ENCODE results near the gene MFNG. TPM values are rescaled to one million over a fixed set of nuclear protein-coding genes. Genes with fewer than 3 reads are reported as not detected.

MFNG gene
- total RNA-seq, 2 donors from 2014 or later: 9.9 to 19.5 TPM

- H3K4me1 ChIP-seq: peaks cover 0 to 8% of the 10 kb centered on the region in 2 donors
- H3K27ac ChIP-seq: no peak overlapping the region
- no peaks in the 10 kb centered on the region for H3K36me3 ChIP-seq
- TF ChIP-seq, protein P1, sequence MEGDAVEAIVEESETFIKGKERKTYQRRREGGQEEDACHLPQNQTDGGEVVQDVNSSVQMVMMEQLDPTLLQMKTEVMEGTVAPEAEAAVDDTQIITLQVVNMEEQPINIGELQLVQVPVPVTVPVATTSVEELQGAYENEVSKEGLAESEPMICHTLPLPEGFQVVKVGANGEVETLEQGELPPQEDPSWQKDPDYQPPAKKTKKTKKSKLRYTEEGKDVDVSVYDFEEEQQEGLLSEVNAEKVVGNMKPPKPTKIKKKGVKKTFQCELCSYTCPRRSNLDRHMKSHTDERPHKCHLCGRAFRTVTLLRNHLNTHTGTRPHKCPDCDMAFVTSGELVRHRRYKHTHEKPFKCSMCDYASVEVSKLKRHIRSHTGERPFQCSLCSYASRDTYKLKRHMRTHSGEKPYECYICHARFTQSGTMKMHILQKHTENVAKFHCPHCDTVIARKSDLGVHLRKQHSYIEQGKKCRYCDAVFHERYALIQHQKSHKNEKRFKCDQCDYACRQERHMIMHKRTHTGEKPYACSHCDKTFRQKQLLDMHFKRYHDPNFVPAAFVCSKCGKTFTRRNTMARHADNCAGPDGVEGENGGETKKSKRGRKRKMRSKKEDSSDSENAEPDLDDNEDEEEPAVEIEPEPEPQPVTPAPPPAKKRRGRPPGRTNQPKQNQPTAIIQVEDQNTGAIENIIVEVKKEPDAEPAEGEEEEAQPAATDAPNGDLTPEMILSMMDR (IDR thresholded peaks at IDR 0.05): no peak
- peaks cover 16 to 25% of the 10 kb centered on the region in 2 donors for H3K27me3 ChIP-seq
- peaks cover 0 to 10% of the 10 kb centered on the region in 2 donors for H3K9me3 ChIP-seq
- H3K4me3 ChIP-seq: no peak overlapping the region
- no peak for DNase-seq (ENCODE audit: low spot score)
These were observed 54.1 kb downstream of the MFNG start for GRCh38 chr22:37431801-37432707.

GRCh38 chr22:37431366-37431765, 54.8 kb downstream of the MFNG start:
- Histone ChIP-seq H3K4me3 (no peak overlapping the region), H3K27ac (no peak overlapping the region), H3K4me1 (peaks cover 0 to 15% of the 10 kb centered on the region in 2 donors), H3K9me3 (peaks cover 0 to 10% of the 10 kb centered on the region in 2 donors), H3K36me3 (no peaks in the 10 kb centered on the region), H3K27me3 (peaks cover 22 to 30% of the 10 kb centered on the region in 2 donors)
- no peak for DNase-seq (ENCODE audit: low spot score)
- TF ChIP-seq, protein P1 (IDR thresholded peaks at IDR 0.05): no peak

DNA sequence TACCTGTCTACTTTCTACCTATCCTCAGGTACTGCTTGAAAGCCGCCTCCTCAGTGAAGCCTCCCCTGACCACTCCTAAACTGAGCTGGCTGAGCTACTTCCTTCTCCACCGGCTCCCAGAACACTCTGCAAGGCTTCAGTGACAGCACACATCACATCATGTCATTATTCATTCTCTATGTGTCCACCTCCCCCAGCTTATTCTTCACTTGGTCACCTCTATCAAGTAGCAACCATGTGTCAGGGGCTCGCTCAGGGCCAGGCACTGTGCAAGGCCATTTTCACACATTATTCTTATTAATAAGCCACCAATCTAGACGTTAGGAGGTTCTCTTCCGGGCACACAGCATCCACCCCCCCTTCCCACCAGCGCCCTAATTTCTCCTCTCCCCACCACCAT, 55.2 kb downstream of the MFNG start:
- peaks cover 0 to 10% of the 10 kb centered on the region in 2 donors for H3K9me3 ChIP-seq
- no peak overlapping the region for H3K4me3 ChIP-seq
- peaks cover 0 to 17% of the 10 kb centered on the region in 2 donors for H3K4me1 ChIP-seq
- TF ChIP-seq, protein P1 (IDR thresholded peaks at IDR 0.05): no peak
- H3K27ac ChIP-seq: no peak overlapping the region
- no peak for DNase-seq (ENCODE audit: low spot score)
- no peaks in the 10 kb centered on the region for H3K36me3 ChIP-seq
- peaks cover 22 to 30% of the 10 kb centered on the region in 2 donors for H3K27me3 ChIP-seq

- Histone ChIP-seq H3K4me1 (peaks cover 0 to 17% of the 10 kb centered on the region in 2 donors), H3K36me3 (no peaks in the 10 kb centered on the region), H3K4me3 (no peak overlapping the region), H3K9me3 (peaks cover 0 to 6% of the 10 kb centered on the region in 2 donors), H3K27me3 (peaks cover 22 to 30% of the 10 kb centered on the region in 2 donors), H3K27ac (no peak overlapping the region)
- DNase-seq (ENCODE audit: low spot score): no peak
- TF ChIP-seq, protein P1 (IDR thresholded peaks at IDR 0.05): peak; percentile 33 to 72
These were observed 57.3 kb downstream of the MFNG start for GRCh38 chr22:37428649-37429586.

GRCh38 chr22:37427711-37428635, 58.2 kb downstream of the MFNG start:
- peak overlapping the region in 1 of 2 donors; percentile 58 for H3K4me3 ChIP-seq
- no peaks in the 10 kb centered on the region for H3K36me3 ChIP-seq
- DNase-seq (ENCODE audit: low spot score): no peak
- peaks cover 0 to 17% of the 10 kb centered on the region in 2 donors for H3K4me1 ChIP-seq
- TF ChIP-seq, protein P1 (IDR thresholded peaks at IDR 0.05): no peak
- peaks cover 0 to 6% of the 10 kb centered on the region in 2 donors for H3K9me3 ChIP-seq
- peaks cover 22 to 30% of the 10 kb centered on the region in 2 donors for H3K27me3 ChIP-seq
- no peak overlapping the region for H3K27ac ChIP-seq
